NCI-H1092 (cell line): Measurements from ENCODE around the gene PPP1R12B.
"Not testable (repeated sequence)": the region's sequence is repeated elsewhere in the genome, so short reads cannot be mapped to it uniquely, and the experiment has no call there.

Experiments used
- DNase-seq: peaks from one replicate; lab custom pipeline; 2025; lab: John Stamatoyannopoulos, UW

Gene PPP1R12B

GRCh38 chr1:202531812-202532616, 183.5 kb downstream of the PPP1R12B start:
- not testable (repeated sequence) for DNase-seq

DNA sequence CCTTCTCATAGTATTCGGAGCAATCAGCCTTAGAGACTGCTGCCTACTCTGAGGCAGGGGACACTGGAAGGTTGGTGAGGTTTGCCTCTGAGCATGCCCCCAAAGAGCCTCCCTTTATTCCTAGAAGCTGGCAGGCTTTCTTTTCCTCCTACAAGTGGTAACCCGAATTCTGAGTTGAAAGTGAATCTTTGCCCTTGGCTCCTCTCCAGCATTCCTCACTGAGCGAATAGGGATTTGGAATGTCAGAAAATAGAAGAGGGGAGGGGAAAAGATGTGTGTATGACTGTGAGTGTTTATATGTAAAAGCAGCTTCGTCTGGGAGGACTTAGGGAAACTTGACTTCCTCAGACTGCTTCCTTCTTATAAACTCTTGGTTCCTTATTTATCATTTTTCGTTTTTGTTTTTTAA, 190.7 kb downstream of the PPP1R12B start:
- not testable (repeated sequence) for DNase-seq

GRCh38 chr1:202539583-202539982, 191.1 kb downstream of the PPP1R12B start:
- DNase-seq: not testable (repeated sequence)

DNA sequence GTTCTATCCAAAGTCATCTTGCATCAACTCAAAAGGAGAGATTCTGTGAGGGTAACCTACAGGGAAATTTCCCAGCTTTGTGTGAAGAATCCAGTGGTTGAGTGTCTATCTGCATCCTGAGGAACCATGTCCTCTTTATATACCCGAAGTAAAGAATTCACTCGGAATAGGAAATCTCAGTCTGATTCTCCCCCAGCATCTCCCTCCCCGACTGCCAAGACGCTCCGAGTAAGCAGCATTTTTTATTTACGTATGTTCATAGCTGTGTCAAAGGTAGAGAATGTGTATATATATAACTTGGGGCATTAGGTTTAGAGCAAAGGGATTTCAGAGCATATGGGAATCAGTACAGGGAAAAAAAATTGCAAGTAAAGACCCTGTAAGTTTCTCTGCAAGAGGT, 191.5 kb downstream of the PPP1R12B start:
- DNase-seq: no peak

- DNase-seq: no peak
Measured at GRCh38 chr1:202540448-202540847, 191.9 kb downstream of the PPP1R12B start.

DNA sequence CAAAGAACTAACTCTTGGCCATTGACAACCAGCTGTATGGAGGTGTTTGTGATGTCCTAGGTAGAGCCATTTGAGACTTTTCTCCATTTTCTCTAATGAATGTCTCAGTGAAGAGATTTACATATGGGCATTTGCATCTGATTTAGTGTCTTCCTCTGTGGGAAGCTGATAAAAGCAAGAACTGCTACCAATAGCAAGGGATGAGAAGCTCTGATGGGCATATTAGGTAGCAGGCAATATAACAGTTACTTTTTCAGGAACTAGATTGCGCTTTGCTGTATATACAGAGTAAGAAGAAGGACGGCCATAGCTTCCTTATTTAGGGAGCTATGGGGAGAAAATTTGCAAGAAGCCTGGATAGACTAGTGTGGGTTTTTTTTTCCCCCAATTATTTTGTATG, 192.4 kb downstream of the PPP1R12B start:
- not testable (repeated sequence) for DNase-seq

GRCh38 chr1:202542415-202542814, 193.9 kb downstream of the PPP1R12B start:
- DNase-seq: not testable (repeated sequence)

- not testable (repeated sequence) for DNase-seq
Measured at GRCh38 chr1:202543537-202543936, 195.0 kb downstream of the PPP1R12B start.

- not testable (repeated sequence) for DNase-seq
Measured at GRCh38 chr1:202544766-202545449, 196.4 kb downstream of the PPP1R12B start.

- not testable (repeated sequence) for DNase-seq
Measured at GRCh38 chr1:202545647-202546303, 197.3 kb downstream of the PPP1R12B start.

GRCh38 chr1:202546377-202546776, 197.9 kb downstream of the PPP1R12B start:
- DNase-seq: not testable (repeated sequence)

DNA sequence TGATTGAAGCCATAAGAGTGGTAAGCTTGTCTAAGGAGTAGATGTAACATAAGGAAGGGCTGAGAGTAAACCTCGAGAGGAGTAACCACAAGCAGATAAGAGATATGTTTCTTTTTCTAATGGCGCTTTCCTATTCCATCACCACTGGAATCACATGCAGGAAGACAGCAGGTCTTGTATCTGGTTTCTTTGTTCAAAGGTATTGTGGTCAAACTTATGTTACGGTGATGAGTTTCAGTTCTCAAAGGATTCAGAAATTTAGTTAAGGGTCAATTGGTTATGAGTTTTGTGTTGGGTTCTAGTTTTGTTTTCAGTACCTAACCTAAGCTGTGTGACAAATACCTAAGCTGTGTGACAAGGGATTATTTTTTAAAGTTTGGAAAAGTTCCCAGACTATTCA, 198.3 kb downstream of the PPP1R12B start:
- not testable (repeated sequence) for DNase-seq

DNA sequence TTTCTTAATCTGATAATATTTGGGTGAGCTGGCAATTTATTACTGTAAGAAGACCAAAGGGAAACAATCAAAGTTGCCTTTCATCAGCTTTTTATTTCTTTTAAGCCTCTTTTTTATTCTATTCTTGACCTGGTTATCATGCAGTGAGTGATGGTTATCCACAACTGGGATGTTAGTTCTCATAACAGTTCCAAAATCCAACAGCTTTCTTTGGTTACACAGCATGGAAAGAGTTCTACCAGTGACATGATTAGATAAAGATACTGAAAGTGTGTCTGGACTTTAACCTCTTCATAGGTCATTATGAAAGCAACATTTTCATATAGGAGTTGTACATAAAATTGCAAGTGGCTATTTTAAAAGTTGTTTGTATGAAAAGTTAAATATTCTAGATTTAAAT, 198.7 kb downstream of the PPP1R12B start:
- DNase-seq: no peak

GRCh38 chr1:202550088-202550487, 201.6 kb downstream of the PPP1R12B start:
- DNase-seq: not testable (repeated sequence)

DNA sequence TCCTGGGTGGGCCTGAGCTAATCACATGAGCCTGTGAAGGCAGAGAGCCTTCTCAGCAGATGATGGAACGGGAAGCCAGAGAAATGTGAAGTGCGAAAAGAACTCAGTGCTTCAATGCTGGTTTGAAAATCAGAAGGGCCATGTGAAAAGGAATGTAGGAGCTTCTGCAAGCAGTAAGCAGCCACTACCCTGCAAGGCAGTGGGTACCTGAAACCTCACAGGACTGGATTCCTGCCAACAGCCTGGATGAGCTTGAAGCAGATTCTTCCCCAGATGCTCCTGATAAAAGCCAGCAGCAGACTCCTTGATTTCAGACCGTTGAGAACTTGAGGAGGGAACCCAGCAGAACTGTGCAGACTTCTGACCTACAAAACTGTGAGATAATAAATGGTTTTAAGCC, 203.2 kb downstream of the PPP1R12B start:
- DNase-seq: no peak

- not testable (repeated sequence) for DNase-seq
Measured at GRCh38 chr1:202552615-202553014, 204.1 kb downstream of the PPP1R12B start.

GRCh38 chr1:202553078-202553477, 204.6 kb downstream of the PPP1R12B start:
- not testable (repeated sequence) for DNase-seq

DNA sequence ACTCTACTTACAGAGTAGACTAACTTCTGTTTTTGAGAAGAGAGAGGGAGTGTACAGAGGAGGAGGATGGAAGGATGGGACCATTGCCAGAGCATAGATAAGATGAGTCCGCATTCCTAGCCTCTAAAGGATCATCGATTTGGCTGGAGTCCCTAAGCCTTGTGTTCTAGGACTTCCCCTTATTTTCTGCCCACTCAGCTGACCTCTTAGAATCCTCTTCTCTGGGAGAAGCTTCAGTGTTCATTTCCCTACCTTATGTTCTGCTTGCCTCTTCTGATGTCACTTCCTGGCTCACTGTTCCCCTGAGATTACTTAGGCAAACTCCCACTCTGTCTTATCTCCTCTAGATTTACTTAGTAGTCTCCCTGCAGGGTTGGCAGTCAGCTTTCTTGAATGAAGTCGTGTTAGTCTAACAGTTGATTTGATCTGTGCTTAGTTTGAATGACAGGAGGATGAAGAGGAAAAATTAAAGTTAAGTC, 205.1 kb downstream of the PPP1R12B start:
- no peak for DNase-seq

DNA sequence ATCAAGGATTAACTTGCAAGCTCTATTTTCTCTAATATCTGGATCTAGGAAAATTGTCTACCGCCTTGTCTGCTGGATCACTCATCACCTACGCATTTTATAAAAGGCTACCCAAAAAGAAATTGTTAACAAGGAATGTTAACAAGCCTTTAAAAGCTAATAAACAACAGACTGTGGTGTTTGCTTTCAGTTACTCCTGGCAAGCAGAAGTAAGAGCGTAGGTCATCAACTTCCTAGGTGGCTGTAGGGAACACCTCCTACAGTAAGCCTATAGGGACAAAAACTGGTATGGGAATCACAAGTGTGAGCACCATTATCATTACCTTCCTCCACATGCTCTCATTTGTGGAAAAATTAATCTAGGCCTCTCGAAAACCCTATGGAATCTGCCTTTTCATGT, 206.1 kb downstream of the PPP1R12B start:
- not testable (repeated sequence) for DNase-seq

- not testable (repeated sequence) for DNase-seq
Measured at GRCh38 chr1:202556037-202556436, 207.5 kb downstream of the PPP1R12B start.

- not testable (repeated sequence) for DNase-seq
Measured at GRCh38 chr1:202557662-202558061, 209.2 kb downstream of the PPP1R12B start.

DNA sequence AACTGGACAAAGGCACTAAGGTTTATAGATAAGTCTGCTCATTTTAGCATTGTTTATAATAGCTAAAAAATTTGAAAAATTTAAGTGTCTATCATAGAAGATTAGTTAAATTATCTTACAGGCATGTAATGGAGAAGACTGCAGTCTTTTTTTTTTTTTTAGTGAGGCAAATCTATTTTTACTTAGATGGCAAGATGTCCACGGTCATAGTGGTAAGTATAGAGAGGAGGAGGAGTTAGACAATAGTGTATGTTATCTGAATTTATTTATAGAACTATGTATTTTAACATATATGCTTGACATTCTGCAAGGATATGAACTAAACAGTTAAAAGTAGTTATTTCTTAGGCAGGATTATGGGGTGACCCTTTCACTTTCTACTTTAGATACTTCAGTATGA, 212.7 kb downstream of the PPP1R12B start:
- no peak for DNase-seq
